NOMO-1 treated with dmso at 0.1 percent for 144 hours (cell line): ENCODE data around the gene USP7.

Experiments used
- DNase-seq: peaks from one replicate; lab custom pipeline; 2025; ENCODE audit not compliant: unreplicated experiment; lab: John Stamatoyannopoulos, UW

Gene USP7

DNA sequence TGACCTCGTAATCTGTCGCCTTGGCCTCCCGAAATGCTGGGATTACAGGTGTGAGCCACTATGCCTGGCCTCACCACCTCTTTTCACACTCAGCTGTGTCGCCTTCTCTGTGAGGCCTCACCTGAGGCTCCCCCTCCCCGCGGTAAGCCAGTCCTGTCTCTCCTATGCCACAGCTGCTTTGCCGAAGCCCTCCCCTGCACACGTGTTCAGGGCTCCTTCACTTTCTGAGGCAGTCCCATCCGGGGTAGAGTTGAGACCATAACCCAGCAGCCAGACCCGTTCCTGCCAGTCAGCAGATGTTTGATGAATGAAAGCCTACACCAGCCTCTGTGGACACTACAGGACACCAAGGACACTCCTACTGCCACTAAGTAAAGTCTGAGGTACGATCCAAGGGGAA is 10.6 kb downstream of the USP7 start:
- no peak for DNase-seq

- no peak for DNase-seq
Measured at GRCh38 chr16:8952281-8952751, 11.4 kb downstream of the USP7 start.

DNA sequence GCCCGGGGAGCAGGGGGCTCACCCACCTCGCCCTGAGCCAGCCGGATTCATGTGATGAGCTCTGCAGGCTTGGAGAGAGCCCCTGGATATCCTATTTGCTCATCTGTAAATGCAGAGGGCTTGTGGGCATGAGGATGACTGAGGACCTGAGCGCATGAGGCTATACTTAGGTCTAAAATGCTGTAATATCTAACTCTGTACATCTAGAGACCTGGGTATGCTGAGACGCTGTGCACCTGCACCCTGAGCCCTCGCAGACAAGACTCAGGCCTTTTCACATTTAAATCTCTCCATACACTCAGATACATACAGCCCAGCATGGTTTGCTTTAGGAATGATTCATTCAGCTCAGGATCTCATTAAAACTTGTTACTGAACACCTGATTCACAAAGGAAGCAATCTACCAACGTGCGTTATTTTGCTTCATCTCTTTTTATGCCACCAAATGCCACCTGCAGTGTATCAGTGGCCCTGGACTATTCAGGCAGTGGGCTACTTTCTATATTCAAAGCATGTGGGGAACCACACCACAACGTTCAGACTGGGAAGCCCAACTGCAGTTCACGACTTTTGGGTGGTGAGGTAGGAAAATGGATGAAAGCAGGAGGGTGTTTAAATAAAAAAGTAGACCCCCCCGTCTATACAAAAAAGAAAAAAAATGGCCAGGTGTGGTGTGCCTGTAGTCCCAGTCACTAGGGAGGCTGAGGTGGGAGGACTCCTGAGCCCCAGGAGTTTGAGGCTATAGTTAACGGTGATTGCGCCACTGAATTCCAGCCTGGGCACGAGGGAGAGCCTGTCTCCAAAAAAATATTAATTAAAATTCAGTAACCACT is 12.0 kb downstream of the USP7 start:
- no peak for DNase-seq

- no peak for DNase-seq
Measured at GRCh38 chr16:8950580-8951077, 13.1 kb downstream of the USP7 start.

DNA sequence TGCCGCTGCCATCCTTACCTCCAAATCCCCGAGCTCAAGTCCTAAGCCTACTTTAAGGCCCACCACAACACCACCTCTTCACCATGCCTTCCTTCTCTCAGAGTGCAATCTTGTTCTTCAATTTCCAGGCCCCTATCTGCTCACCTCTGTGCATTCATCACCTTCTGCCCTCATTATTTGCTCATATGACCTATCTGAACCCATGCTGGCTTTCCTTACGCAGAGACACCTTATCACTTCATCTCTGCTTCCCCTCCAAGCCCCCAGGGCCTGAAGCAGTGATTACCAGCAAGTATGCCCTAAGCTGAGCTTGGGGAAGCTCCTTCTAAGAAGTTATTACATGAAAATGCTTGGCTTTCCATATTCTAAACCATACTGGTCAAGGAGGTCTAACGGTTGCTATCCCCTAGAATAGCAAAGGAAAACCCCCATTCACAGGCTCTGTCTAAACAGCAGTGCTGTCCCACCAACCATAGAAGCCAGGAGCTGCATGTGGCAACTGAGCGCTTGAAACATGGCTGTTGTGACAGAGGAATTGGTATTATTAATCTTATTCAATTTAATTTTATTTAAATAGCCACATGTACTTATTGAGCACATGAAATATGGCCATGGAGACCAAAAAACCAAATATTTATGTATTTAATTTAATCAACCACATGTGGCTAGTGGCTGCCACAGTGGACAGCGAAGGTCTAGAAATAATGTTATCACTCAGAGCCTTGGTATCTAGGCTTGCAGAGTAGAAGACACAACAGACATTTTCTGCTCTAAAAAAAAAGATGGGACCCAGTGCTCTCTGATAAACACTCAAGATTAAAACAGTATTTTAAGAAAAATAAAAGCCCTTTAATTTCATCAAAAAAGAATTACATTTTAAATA is 13.9 kb downstream of the USP7 start:
- no peak for DNase-seq

DNA sequence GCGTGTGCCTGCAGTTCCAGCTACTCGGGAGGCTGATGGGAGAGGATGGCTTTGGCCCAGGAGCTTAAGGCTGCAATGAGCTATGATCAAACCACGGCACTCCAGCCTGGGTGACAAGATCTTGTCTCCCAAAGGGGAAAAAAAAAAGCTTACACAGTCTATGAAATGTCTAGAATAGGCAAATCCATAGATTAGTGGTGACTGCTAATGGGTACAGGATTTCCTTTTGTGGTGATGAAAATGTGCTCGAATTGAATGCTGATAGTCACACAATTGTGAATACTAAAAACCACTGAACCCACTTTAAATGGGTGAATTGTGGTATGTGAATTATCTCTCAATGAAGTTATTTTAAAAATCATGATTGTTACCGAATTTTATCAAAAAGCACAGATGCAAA is 14.9 kb downstream of the USP7 start:
- no peak for DNase-seq

DNA sequence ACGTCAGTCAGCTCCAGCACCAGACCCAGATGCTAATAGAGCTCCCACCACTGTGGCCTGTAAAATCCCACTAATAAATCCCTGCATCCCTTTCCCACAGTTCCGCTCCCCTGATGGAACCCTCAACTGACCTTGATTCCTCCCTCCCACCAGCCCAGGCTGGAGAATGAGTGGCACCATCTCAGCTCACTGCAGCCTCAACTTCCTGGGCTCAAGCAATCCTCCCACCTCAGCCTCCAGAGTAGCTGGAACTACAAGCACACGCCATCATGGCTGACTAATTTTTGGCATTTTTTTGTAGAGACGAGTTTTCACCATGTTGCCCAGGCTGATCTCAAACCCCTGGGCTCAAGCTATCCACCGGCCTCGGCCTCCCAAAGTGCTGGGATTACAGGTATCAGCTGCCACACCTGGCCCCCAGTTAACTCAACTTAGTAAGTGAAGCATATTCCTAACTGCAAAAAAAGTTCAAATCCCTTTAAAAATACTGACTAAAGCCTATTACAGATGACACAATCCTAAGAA is 15.6 kb downstream of the USP7 start:
- DNase-seq, result no peak

- DNase-seq, result no peak
Measured at GRCh38 chr16:8946544-8946943, 17.2 kb downstream of the USP7 start.

DNA sequence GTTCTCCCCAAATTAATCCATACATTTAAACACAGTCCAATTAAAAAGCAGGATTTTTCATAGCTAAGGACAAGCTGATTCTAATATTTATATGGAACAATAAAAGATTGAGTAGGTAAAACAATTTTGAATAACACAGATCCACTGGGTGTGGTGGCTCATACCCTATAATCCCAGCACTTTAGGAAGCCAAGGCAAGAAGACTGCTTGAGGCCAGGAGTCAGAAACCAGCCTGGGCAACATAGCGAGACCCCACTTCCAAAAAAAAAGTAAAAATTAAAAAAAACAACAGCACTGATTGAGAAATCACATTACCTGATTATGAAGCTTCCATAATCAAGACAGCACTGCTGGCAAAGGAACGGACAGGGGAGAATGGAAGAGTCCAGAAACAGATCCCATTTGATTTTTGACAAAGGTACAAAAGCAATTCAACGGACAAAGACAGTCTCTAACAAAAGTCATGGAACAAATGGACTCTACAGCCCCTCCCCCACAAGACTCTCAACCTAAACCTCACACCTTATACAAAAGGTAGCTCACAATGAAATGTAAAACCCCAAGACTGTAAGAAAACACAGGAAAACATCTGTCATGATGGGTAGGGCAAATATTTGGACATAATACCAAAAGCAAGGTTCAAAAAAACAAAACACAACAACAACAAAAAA is 17.9 kb downstream of the USP7 start:
- DNase-seq, result no peak

DNA sequence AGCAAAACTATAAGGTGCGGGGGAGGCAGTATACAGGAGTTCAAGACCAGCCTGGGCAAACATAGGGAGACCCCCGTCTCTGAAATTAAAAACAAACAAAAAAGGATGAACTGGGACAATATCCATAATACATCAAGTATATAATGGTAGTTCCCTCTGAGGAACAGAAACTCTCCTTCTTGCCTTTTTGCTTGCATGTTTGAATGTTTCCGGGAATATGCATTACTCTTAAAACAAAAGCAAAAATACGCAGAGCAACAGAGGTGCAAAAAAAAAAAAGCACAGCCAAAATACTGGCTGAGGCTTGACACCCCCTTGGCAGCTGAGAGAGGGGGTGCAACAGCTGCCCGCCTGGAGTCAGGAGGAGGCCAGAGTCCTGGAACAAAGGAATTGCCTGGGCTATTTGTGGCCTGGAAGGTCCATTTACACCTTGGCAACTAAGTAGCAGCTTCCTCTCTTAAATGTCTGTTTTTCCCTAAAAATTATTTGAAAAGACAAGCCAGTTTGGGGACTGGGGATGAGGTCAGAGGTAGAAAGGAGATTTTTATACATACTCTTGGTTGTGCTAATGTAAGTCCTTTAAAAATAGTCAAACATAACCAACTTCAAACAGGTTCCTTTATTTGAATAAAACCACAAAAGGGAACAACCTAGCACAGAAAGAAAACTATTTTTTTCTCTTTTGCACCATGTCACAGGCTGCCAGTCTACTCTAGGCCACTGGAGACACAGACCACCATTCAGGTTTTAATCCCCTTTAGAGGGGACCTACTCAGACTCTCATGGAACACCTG is 19.5 kb downstream of the USP7 start:
- DNase-seq, result peak; percentile 43

DNA sequence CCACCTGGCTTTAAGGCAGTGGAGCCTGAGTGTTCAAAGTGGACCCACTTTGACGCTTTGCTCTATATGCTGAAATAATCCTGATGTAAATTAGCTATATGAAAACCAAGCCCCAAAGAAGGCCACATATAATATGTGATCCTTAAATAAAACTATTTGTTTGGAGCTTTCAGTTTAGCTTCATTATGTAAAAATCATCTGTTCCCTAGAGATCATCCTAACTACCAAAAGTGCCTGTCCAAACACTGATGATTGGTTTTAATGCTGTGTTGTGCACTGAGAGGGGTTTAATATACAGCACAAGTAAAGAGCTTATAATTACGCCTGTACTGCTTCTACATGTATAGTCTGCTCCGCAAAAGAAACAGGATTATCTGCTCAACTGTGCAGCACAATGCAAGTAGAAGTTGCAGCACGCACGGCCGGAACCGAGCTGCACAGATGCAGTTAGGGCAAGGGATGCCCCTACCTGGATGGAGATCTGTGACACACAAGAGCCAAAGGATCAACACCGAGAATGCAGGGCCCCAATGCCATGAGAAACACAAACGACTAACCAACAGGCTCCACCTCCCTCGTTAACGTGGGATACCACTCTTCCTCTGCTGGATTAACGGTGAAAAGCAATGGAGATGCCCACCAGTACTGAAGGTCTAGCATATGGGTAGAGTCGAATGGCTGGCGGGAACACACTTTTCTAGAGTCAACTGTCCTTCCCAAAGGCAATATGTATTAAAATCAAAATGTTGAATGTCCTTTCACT is 20.5 kb downstream of the USP7 start:
- DNase-seq, result no peak

- DNase-seq, result no peak
Measured at GRCh38 chr16:8941718-8942344, 21.9 kb downstream of the USP7 start.

DNA sequence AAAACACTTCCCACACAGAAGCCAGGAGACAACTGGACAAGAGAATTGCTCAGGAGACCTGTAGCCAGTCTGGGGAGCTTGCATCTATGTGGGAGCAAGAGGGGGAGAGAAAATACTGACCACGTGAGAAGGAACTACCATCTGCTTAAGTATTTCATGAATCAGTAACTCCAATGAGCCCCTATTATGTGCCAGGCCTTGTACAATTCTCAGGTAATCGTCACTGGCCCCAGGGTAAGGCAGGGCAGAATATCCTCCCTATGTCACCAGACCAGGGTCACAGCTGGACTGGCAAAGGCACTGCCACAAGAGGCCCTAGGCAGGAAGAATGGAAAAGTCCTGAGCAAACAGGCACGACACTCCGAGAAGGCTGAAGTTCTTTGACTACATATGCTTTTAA is 25.9 kb downstream of the USP7 start:
- DNase-seq, result no peak

DNA sequence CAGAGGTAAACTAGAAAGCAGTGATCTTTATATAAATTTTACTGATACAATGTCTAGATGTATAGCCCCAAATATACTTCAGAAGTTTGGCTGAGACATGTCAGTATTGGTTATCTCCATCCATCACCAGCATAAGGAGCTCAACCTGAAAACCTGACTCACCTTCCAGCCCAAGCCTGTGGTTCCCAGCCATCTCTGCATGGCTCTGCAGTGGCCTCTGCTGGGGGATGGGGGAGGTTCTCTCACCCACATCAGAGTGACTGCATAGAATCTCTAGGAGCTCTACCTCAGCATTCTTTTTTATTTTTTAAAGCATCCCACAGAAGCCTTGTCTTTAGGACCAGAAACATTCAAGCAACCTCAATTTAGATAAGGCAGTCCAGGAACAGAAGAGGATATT is 27.3 kb downstream of the USP7 start:
- DNase-seq, result no peak

DNA sequence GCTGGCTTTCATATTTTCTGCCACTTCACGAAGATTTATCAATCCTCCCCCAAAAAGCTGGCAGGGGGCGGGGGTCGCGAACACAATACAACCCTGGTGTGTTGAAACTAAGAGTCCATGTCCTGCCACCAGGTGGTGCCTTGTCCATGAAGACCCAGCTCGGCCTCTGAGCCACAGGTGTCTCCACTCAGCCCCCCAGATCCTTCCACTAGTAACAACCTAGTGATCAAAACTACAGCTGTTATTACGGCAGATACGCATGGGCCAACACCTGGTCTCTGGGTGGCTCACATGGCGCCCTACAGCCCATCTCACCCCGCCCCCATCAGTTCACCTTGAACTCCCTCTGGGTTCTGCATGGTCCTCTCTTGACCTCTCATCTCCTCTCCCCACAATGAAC is 27.7 kb downstream of the USP7 start:
- DNase-seq, result no peak

DNA sequence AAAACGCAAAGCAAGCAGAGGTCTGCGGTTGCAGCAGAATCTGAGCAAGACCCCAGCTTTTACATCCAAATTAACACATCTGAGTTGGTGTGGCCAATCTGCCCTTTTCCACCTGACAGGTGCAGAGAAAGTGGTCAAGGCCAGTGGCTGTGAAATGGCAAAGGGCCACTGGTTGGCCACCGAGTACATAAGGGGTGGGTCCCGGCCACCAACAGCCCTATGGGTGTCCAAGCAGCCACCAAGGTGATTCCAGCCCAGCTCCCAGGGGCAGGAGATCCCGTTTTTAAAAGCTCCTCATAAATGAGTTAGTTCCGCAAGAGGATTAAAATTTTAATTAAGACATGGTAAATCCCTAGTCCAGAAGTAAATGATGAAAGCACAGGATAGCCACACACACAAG is 29.1 kb downstream of the USP7 start:
- no peak for DNase-seq

- peak; percentile 3 for DNase-seq
Measured at GRCh38 chr16:8931859-8932258, 31.8 kb downstream of the USP7 start.

- no peak for DNase-seq
Measured at GRCh38 chr16:8929086-8929748, 34.5 kb downstream of the USP7 start.
